A673 (cell line): ENCODE measurements around the gene A4GNT. TPM values are rescaled to one million over a fixed set of nuclear protein-coding genes. Genes with fewer than 3 reads are reported as not detected.

Source experiments
- Bru-seq: library from RNA; stranded (reverse); fragments of 400-500 nt; gene quantifications from one replicate; lab custom pipeline; 2021; lab: Mats Ljungman, UMichigan
- BruChase-seq, 2 experiments: library from RNA; stranded (reverse); fragments of 400-500 nt; gene quantifications; one replicate each; lab custom pipeline; 2021; lab: Mats Ljungman, UMichigan
- BruUV-seq: library from RNA; stranded (reverse); fragments of 400-500 nt; replicated peaks from 2 replicates; lab custom pipeline; 2021; lab: Mats Ljungman, UMichigan
- CTCF ChIA-PET: fragments of 300-600 bp; sonication (Branson Sonifier 250); formaldehyde crosslinking; loops from one replicate; lab custom pipeline; 2022; ENCODE audit warnings: antibody characterized with exemption; lab: Charles Lee
- POLR2A ChIA-PET: fragments of 300-600 bp; sonication (Branson Sonifier 250); formaldehyde crosslinking; loops from one replicate; lab custom pipeline; 2022; ENCODE audit warnings: antibody characterized with exemption; ENCODE audit not compliant: low non-redundant PET; lab: Charles Lee
- DNase-seq: peaks from one replicate; pipeline ENCODE4 v3.0.0-alpha.2; 2015; ENCODE audit warnings: low spot score
- H3K27ac ChIP-seq: fragments of 200-600 bp; sonication (generic); 2 replicates; pipeline ENCODE4 v1.5.1; 2016; ENCODE audit warnings: mixed run types, low read depth, mild to moderate bottlenecking, mixed read lengths, antibody characterized with exemption, low read length; ENCODE audit not compliant: poor library complexity, severe bottlenecking
- H3K27me3 ChIP-seq: fragments of 200-600 bp; sonication (generic); replicated peaks from 2 replicates; pipeline ENCODE4 v1.6.1; 2017; ENCODE audit warnings: mixed run types, low read depth, mild to moderate bottlenecking, mixed read lengths, antibody characterized with exemption, low read length; ENCODE audit not compliant: insufficient read depth, poor library complexity
- H3K36me3 ChIP-seq: fragments of 200-600 bp; sonication (generic); 2 replicates; pipeline ENCODE4 v1.6.1; 2016; ENCODE audit warnings: mixed run types, mild to moderate bottlenecking, mixed read lengths, antibody characterized with exemption, low read length; ENCODE audit not compliant: insufficient read depth, poor library complexity, severe bottlenecking
- H3K4me1 ChIP-seq: fragments of 200-600 bp; sonication (generic); 2 replicates; pipeline ENCODE4 v1.6.1; 2017; ENCODE audit warnings: mixed run types, mild to moderate bottlenecking, mixed read lengths, antibody characterized with exemption, low read length; ENCODE audit not compliant: insufficient read depth, poor library complexity, severe bottlenecking
- H3K4me3 ChIP-seq: fragments of 200-600 bp; sonication (generic); 2 replicates; pipeline ENCODE4 v1.5.1; 2016; ENCODE audit warnings: low read depth, mixed run types, mild to moderate bottlenecking, mixed read lengths, low read length; ENCODE audit not compliant: poor library complexity, severe bottlenecking
- H3K9me3 ChIP-seq: fragments of 200-600 bp; sonication (generic); 2 replicates; pipeline ENCODE4 v1.6.1; 2016; ENCODE audit warnings: mixed run types, low read depth, mild to moderate bottlenecking, mixed read lengths, antibody characterized with exemption, low read length; ENCODE audit not compliant: poor library complexity, severe bottlenecking
- CTCF ChIP-seq: fragments of 300-800, 200-600 bp; sonication (generic); conservative IDR thresholded peaks from 2 replicates; pipeline ENCODE4 v1.5.1; 2017; ENCODE audit warnings: low read depth, mild to moderate bottlenecking, antibody characterized with exemption, low read length, moderate library complexity, mixed read lengths
- EZH2 ChIP-seq: fragments of 200-600 bp; sonication (generic); IDR thresholded peaks from 2 replicates; pipeline ENCODE4 v1.6.1; 2017; ENCODE audit warnings: borderline replicate concordance, low read depth, mild to moderate bottlenecking, mixed read lengths, antibody characterized with exemption, low read length; ENCODE audit not compliant: poor library complexity, severe bottlenecking
- intact Hi-C: fragments of 100-400 bp; cut with micrococcal nuclease; formaldehyde crosslinking; loops from one replicate; pipeline ENCODE4 v1.10.0; 2022; ENCODE audit not compliant: unreplicated experiment
- long read RNA-seq: library from polyadenylated mRNA; stranded (forward); transcript quantifications from one replicate; pipeline ENCODE4 v2.0.0, GENCODE V29; 2022
- total RNA-seq: library from RNA; stranded (reverse); gene quantifications from 2 replicates; pipeline ENCODE4 v1.2.3, GENCODE V29; 2021

Gene A4GNT
- total RNA-seq = not detected in 2 replicates
- not detected for Bru-seq, nascent RNA
- BruChase-seq, experiment 1, labeled RNA remaining after a 2-hour chase = percentile 9 among the genes with signal in this experiment
- percentile 12 among the genes with signal in this experiment for BruChase-seq, experiment 2, labeled RNA remaining after a 6-hour chase
- long read RNA-seq = 0 reads

GRCh38 chr3:138132239-138132638 lies at the start of gene A4GNT:
TSS of gene A4GNT (minus strand) at chr3:138132390. CDS start at chr3:138131256, 1,134 bp downstream.
- ChIA-PET CTCF (no interaction called here), POLR2A (no interaction called here)
- no peaks in the 10 kb centered on the region for H3K36me3 ChIP-seq
- no peaks in the 10 kb centered on the region for H3K27me3 ChIP-seq
- no TSS peak for BruUV-seq
- H3K4me3 ChIP-seq = no peak within 1 kb of the TSS
- intact Hi-C loops = no loop called here
- no peaks in the 10 kb centered on the region for H3K4me1 ChIP-seq
- no peak for TF ChIP-seq EZH2
- no peak for TF ChIP-seq CTCF
- no peaks in the 10 kb centered on the region for H3K9me3 ChIP-seq
- no peak within 1 kb of the TSS for H3K27ac ChIP-seq
- DNase-seq = no peak

GRCh38 chr3:138180375-138181029 lies 48.3 kb upstream of the A4GNT start:
- H3K36me3 ChIP-seq = no peaks in the 10 kb centered on the region
- DNase-seq = peak; percentile 50
- TF ChIP-seq EZH2 (no peak), CTCF (peak; percentile 58)
- ChIA-PET POLR2A (no interaction called here), CTCF (no interaction called here)
- no peak overlapping the region for H3K27ac ChIP-seq
- no peaks in the 10 kb centered on the region for H3K4me1 ChIP-seq
- H3K9me3 ChIP-seq = no peaks in the 10 kb centered on the region
- no peak overlapping the region for H3K4me3 ChIP-seq
- intact Hi-C loops = no loop called here
- BruUV-seq = no TSS peak
- H3K27me3 ChIP-seq = no peaks in the 10 kb centered on the region

GRCh38 chr3:138174421-138175131 lies 42.4 kb upstream of the A4GNT start, which contains the start of gene DBR1:
TSS of gene DBR1 (minus strand) at chr3:138174921. CDS start at chr3:138174795, 126 bp downstream.
- no peaks in the 10 kb centered on the region for H3K27me3 ChIP-seq
- DNase-seq = peak; percentile 93
- TF ChIP-seq CTCF (no peak), EZH2 (no peak)
- peak within 1 kb of the TSS; percentile 87 for H3K27ac ChIP-seq
- CTCF ChIA-PET = interaction anchor here (0.6 kb wide), 1 partner anchor 10 kb away, joined by 4 read pairs; no protein-coding TSS in a partner anchor
- H3K36me3 ChIP-seq = peaks cover 26% of the 10 kb centered on the region
- TSS peak; percentile 91 for BruUV-seq
- intact Hi-C loops = no loop called here
- no peaks in the 10 kb centered on the region for H3K9me3 ChIP-seq
- POLR2A ChIA-PET = interaction anchor here (0.8 kb wide), 1 partner anchor 40 kb away, joined by 5 read pairs; no protein-coding TSS in a partner anchor
- H3K4me3 ChIP-seq = peak within 1 kb of the TSS; percentile 83
- peaks cover 13% of the 10 kb centered on the region for H3K4me1 ChIP-seq
